PC-3 (cell line): ENCODE data around the gene ATPAF1. TPM values are rescaled to one million over a fixed set of nuclear protein-coding genes. Genes with fewer than 3 reads are reported as not detected.

Source experiments
- ATAC-seq: fragments of 200-7000 bp; cut with Tn5 transposase; 2 replicates; pipeline ENCODE4 v1.9.1; 2020; ENCODE audit warnings: mild to moderate bottlenecking, moderate library complexity
- BruUV-seq: library from RNA; stranded (reverse); fragments of 400-500 nt; replicated peaks from 2 replicates; lab custom pipeline; 2021; lab: Mats Ljungman, UMichigan
- CTCF ChIA-PET: fragments of 300-600 bp; sonication (Branson Sonifier 250); formaldehyde crosslinking; loops from one replicate; lab custom pipeline; 2022; ENCODE audit warnings: antibody characterized with exemption; lab: Charles Lee
- POLR2A ChIA-PET: fragments of 300-600 bp; sonication (Branson Sonifier 250); formaldehyde crosslinking; loops from one replicate; lab custom pipeline; 2022; ENCODE audit warnings: antibody characterized with exemption; ENCODE audit not compliant: unreplicated experiment; lab: Charles Lee
- DNase-seq: peaks from one replicate; pipeline ENCODE4 v3.0.0-alpha.2; 2015
- H2AFZ ChIP-seq: fragments of 300-600 bp; sonication (generic); 2 replicates; pipeline ENCODE4 v1.6.0; 2016; ENCODE audit warnings: antibody characterized with exemption, low read length
- H3F3A ChIP-seq: fragments of 300-600 bp; sonication (generic); one replicate; pipeline ENCODE4 v1.6.0; 2017; ENCODE audit warnings: antibody characterized with exemption, low read length, control low read depth, mild to moderate bottlenecking; ENCODE audit not compliant: unreplicated experiment
- H3K27ac ChIP-seq: fragments of 300-600 bp; sonication (generic); 2 replicates; pipeline ENCODE4 v1.5.1; 2016; ENCODE audit warnings: mild to moderate bottlenecking, low read length
- H3K27me3 ChIP-seq: fragments of 300-600 bp; sonication (generic); 2 replicates; pipeline ENCODE4 v1.6.1; 2016; ENCODE audit warnings: low read length, mixed read lengths
- H3K36me3 ChIP-seq: fragments of 300-600 bp; sonication (generic); 2 replicates; pipeline ENCODE4 v1.6.1; 2016; ENCODE audit warnings: low read depth, mixed run types, low read length, mixed read lengths
- H3K4me1 ChIP-seq: fragments of 300-600 bp; sonication (generic); 2 replicates; pipeline ENCODE4 v1.5.1; 2016; ENCODE audit warnings: low read length; ENCODE audit not compliant: insufficient read depth
- H3K4me2 ChIP-seq: fragments of 300-600 bp; sonication (generic); 2 replicates; pipeline ENCODE4 v1.6.0; 2016; ENCODE audit warnings: low read length
- H3K4me3 ChIP-seq: fragments of 300-600 bp; sonication (generic); 2 replicates; pipeline ENCODE4 v1.5.1; 2016; ENCODE audit warnings: mild to moderate bottlenecking, low read length, mixed read lengths
- H3K79me2 ChIP-seq: fragments of 300-600 bp; sonication (generic); 2 replicates; pipeline ENCODE4 v1.6.1; 2017; ENCODE audit warnings: low read length, mixed read lengths
- H3K9ac ChIP-seq: fragments of 300-600 bp; sonication (generic); 2 replicates; pipeline ENCODE4 v1.6.0; 2016; ENCODE audit warnings: mild to moderate bottlenecking, low read length
- H3K9me2 ChIP-seq: fragments of 300-600 bp; sonication (generic); replicated peaks from 2 replicates; pipeline ENCODE4 v1.6.1; 2016; ENCODE audit warnings: mixed run types, low read length, mixed read lengths
- H3K9me3 ChIP-seq: fragments of 300-600 bp; sonication (generic); 2 replicates; pipeline ENCODE4 v1.6.1; 2016; ENCODE audit warnings: low read length, mixed read lengths
- H4K20me1 ChIP-seq: fragments of 300-600 bp; sonication (generic); 2 replicates; pipeline ENCODE4 v1.6.1; 2016; ENCODE audit warnings: low read length, mixed read lengths
- CTCF ChIP-seq: fragments of 300-600 bp; sonication (generic); conservative IDR thresholded peaks from 2 replicates; pipeline ENCODE4 v1.5.1; 2017; ENCODE audit warnings: antibody characterized with exemption, low read depth, mild to moderate bottlenecking, low read length
- EZH2 ChIP-seq: fragments of 300-600 bp; sonication (generic); IDR thresholded peaks from one replicate; pipeline ENCODE4 v1.6.1; 2017; ENCODE audit warnings: antibody characterized with exemption, mild to moderate bottlenecking, low read length; ENCODE audit not compliant: unreplicated experiment
- EZH2phosphoT487 ChIP-seq: fragments of 300-600 bp; sonication (generic); IDR thresholded peaks from 2 replicates; pipeline ENCODE4 v1.6.1; 2018; ENCODE audit warnings: mild to moderate bottlenecking, antibody characterized with exemption, low read length, borderline replicate concordance
- intact Hi-C: fragments of 100-400 bp; cut with micrococcal nuclease; formaldehyde crosslinking; loops from 2 replicates; pipeline ENCODE4 v1.9.0; 2023
- total RNA-seq: library from RNA; depleted of rRNA; stranded (reverse); fragments of >200 nt; gene quantifications from 2 replicates; pipeline ENCODE4 v1.2.3, GENCODE V29; 2014

Gene ATPAF1
- total RNA-seq, 1 experiment from 2014 or later = 68.3 TPM

GRCh38 chr1:46622344-46622743, 45.8 kb downstream of the ATPAF1 start:
- H3K9me3 ChIP-seq = no peaks in the 10 kb centered on the region
- POLR2A ChIA-PET = interaction anchor here (0.7 kb wide), 1 partner anchor 18 kb away, joined by 3 read pairs; the partner anchor contains the start of gene MKNK1
- peak overlapping the region; percentile 51 for H2AFZ ChIP-seq
- peak overlapping the region; percentile 21; the same call in 1 of the 2 replicates for H3K4me3 ChIP-seq
- TSS peak; percentile 58 for BruUV-seq
- peak overlapping the region; percentile 74 for H3K27ac ChIP-seq
- DNase-seq = peak; percentile 64
- no peaks in the 10 kb centered on the region for H3K27me3 ChIP-seq
- peak overlapping the region; percentile 69 for H3K4me2 ChIP-seq
- CTCF ChIA-PET = interaction anchor here (1.4 kb wide), 1 partner anchor 11 kb away, joined by 3 read pairs; no protein-coding TSS in a partner anchor
- H3K36me3 ChIP-seq = no peaks in the 10 kb centered on the region
- peak; percentile 72 for TF ChIP-seq CTCF
- TF ChIP-seq EZH2phosphoT487 = no peak
- no peaks in the 10 kb centered on the region for H3K9me2 ChIP-seq
- H4K20me1 ChIP-seq = no peaks in the 10 kb centered on the region
- H3K4me1 ChIP-seq = peaks cover 24% of the 10 kb centered on the region
- no peaks in the 10 kb centered on the region for H3K79me2 ChIP-seq
- intact Hi-C loops = loop anchor here (2.0 kb wide), 2 partner anchors 20 to 96 kb away; partner anchors contain the start of gene EFCAB14
- peak; percentile 66 for ATAC-seq
- no peak overlapping the region for H3K9ac ChIP-seq
- H3F3A ChIP-seq = no peaks in the 10 kb centered on the region

- DNase-seq = peak; percentile 77
- BruUV-seq = no TSS peak
Observed at GRCh38 chr1:46621930-46622329, 46.2 kb downstream of the ATPAF1 start.

GRCh38 chr1:46619656-46620258, 48.4 kb downstream of the ATPAF1 start:
- no peak overlapping the region for H3K4me3 ChIP-seq
- no TSS peak for BruUV-seq
- H3K4me2 ChIP-seq = no peak overlapping the region
- H3K27me3 ChIP-seq = no peaks in the 10 kb centered on the region
- H3F3A ChIP-seq = no peaks in the 10 kb centered on the region
- DNase-seq (no peak), ATAC-seq (no peak)
- peaks cover 44% of the 10 kb centered on the region for H3K4me1 ChIP-seq
- no peaks in the 10 kb centered on the region for H3K36me3 ChIP-seq
- intact Hi-C loops = no loop called here
- CTCF ChIA-PET = no interaction called here
- POLR2A ChIA-PET = no interaction called here
- no peak overlapping the region for H2AFZ ChIP-seq
- H3K9ac ChIP-seq = no peak overlapping the region
- H3K9me2 ChIP-seq = no peaks in the 10 kb centered on the region
- no peaks in the 10 kb centered on the region for H4K20me1 ChIP-seq
- TF ChIP-seq EZH2phosphoT487 (no peak), EZH2 (no peak), CTCF (no peak)
- H3K79me2 ChIP-seq = peaks cover 13% of the 10 kb centered on the region
- H3K9me3 ChIP-seq = no peaks in the 10 kb centered on the region
- no peak overlapping the region for H3K27ac ChIP-seq

More at GRCh38 chr1:46621930-46622329, 46.2 kb downstream of the ATPAF1 start:
- Histone ChIP-seq H3K36me3 (no peaks in the 10 kb centered on the region), H4K20me1 (no peaks in the 10 kb centered on the region), H3K9ac (no peak overlapping the region), H3K4me3 (peak overlapping the region; percentile 21; the same call in 1 of the 2 replicates), H3K4me2 (peak overlapping the region; percentile 69), H3K9me2 (no peaks in the 10 kb centered on the region), H2AFZ (peak overlapping the region; percentile 51), H3K9me3 (no peaks in the 10 kb centered on the region), H3K4me1 (peaks cover 28% of the 10 kb centered on the region), H3K27ac (peak overlapping the region; percentile 74), H3F3A (no peaks in the 10 kb centered on the region), H3K79me2 (no peaks in the 10 kb centered on the region), H3K27me3 (no peaks in the 10 kb centered on the region)
- TF ChIP-seq EZH2 = no peak
- ATAC-seq = peak; percentile 93
- ChIA-PET POLR2A (interaction anchor here (0.7 kb wide), 1 partner anchor 18 kb away, joined by 3 read pairs; the partner anchor contains the start of gene MKNK1), CTCF (interaction anchor here (1.4 kb wide), 1 partner anchor 10 kb away, joined by 3 read pairs; no protein-coding TSS in a partner anchor)
- intact Hi-C loops = loop anchor here (2.0 kb wide), 2 partner anchors 21 to 97 kb away; partner anchors contain the start of gene EFCAB14
